Neural progenitor cell (in vitro differentiated cells): ENCODE measurements around the gene ATG13. TPM values are rescaled to one million over a fixed set of nuclear protein-coding genes. Genes with fewer than 3 reads are reported as not detected.

ENCODE experiments used
- DNase-seq: peaks from one replicate; pipeline ENCODE4 v3.0.0-alpha.2; 2016; ENCODE audit warnings: low spot score
- H2AFZ ChIP-seq: fragments of 200-600 bp; sonication (generic); replicated peaks from 2 replicates; pipeline ENCODE4 v1.6.1; 2016; ENCODE audit warnings: antibody characterized with exemption
- H3F3A ChIP-seq: fragments of 200-600 bp; sonication (generic); 2 replicates; pipeline ENCODE4 v1.6.1; 2016; ENCODE audit warnings: antibody characterized with exemption, low read depth
- H3K27ac ChIP-seq: fragments of 200-600 bp; sonication (generic); 2 replicates; pipeline ENCODE4 v1.5.1; 2016; ENCODE audit warnings: mild to moderate bottlenecking
- H3K27me3 ChIP-seq: fragments of 200-600 bp; sonication (generic); 2 replicates; pipeline ENCODE4 v1.6.1; 2016; ENCODE audit warnings: mild to moderate bottlenecking, moderate library complexity
- H3K36me3 ChIP-seq: fragments of 200-600 bp; sonication (generic); 2 replicates; pipeline ENCODE4 v1.5.1; 2016
- H3K4me1 ChIP-seq: fragments of 200-600 bp; sonication (generic); 2 replicates; pipeline ENCODE4 v1.6.1; 2016; ENCODE audit warnings: mixed run types
- H3K4me2 ChIP-seq: fragments of 200-600 bp; sonication (generic); 2 replicates; pipeline ENCODE4 v1.6.1; 2016
- H3K4me3 ChIP-seq: fragments of 200-600 bp; sonication (generic); 2 replicates; pipeline ENCODE4 v1.5.1; 2016
- H3K79me2 ChIP-seq: fragments of 200-600 bp; sonication (generic); 2 replicates; pipeline ENCODE4 v1.6.1; 2016; ENCODE audit warnings: low read depth
- H3K9ac ChIP-seq: fragments of 200-600 bp; sonication (generic); 2 replicates; pipeline ENCODE4 v1.6.1; 2016
- H3K9me3 ChIP-seq: fragments of 200-600 bp; sonication (generic); 2 replicates; pipeline ENCODE4 v1.5.1; 2016; ENCODE audit warnings: low read depth
- H4K20me1 ChIP-seq: fragments of 200-600 bp; sonication (generic); 2 replicates; pipeline ENCODE4 v1.6.1; 2016; ENCODE audit warnings: low read depth
- H3K27ac Mint-ChIP-seq: 3 replicates; pipeline ENCODE4 v1.8.0; 2021; ENCODE audit warnings: mixed read lengths
- H3K27me3 Mint-ChIP-seq: 2 replicates; pipeline ENCODE4 v1.8.0; 2022; ENCODE audit warnings: low read depth, mild to moderate bottlenecking, inconsistent platforms, moderate library complexity, mixed read lengths; ENCODE audit not compliant: insufficient read depth
- H3K36me3 Mint-ChIP-seq: 3 replicates; pipeline ENCODE4 v1.8.0; 2021; ENCODE audit warnings: mixed read lengths
- H3K4me1 Mint-ChIP-seq: 3 replicates; pipeline ENCODE4 v1.8.0; 2021; ENCODE audit warnings: mixed read lengths
- H3K4me3 Mint-ChIP-seq: 3 replicates; pipeline ENCODE4 v1.8.0; 2021; ENCODE audit warnings: mild to moderate bottlenecking, moderate library complexity, mixed read lengths
- H3K9me3 Mint-ChIP-seq: 3 replicates; pipeline ENCODE4 v1.8.0; 2020; ENCODE audit warnings: mixed read lengths
- EZH2 ChIP-seq: fragments of 200-600 bp; sonication (generic); IDR thresholded peaks from 2 replicates; pipeline ENCODE4 v1.6.1; 2017; ENCODE audit warnings: antibody characterized with exemption, mild to moderate bottlenecking, moderate library complexity
- EZH2phosphoT487 ChIP-seq: fragments of 200-600 bp; sonication (generic); IDR thresholded peaks from 2 replicates; pipeline ENCODE4 v1.6.1; 2017; ENCODE audit warnings: antibody characterized with exemption
- total RNA-seq: library from RNA; depleted of rRNA; stranded (reverse); fragments of >200 nt; gene quantifications from 2 replicates; pipeline ENCODE4 v1.2.3, GENCODE V29; 2015; ENCODE audit warnings: low replicate concordance
- TF ChIP-seq, protein P1 (sequence below): fragments of 200-600 bp; sonication (generic); IDR thresholded peaks from 2 replicates; pipeline ENCODE4 v1.5.1; 2017; ENCODE audit warnings: antibody characterized with exemption, mild to moderate bottlenecking

The ATG13 gene
- total RNA-seq, 1 donor from 2014 or later, result 75.4 TPM

DNA sequence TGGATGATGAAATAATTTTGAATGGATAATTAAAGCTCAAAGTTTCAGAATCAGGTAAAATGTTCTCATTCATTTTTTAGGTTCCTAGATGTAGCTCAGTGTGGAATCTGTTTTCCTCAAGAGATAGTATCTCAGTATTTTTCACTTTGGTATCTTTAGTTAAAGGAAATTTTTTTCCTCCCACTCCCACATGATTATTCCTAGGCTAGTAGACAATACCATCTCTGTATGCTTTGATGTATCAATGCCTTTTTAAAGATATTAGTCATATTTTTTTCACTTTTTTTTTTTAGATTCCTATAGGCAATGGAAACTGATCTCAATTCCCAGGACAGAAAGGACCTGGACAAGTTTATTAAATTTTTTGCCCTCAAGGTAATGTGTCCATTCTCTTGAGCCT, 26.6 kb downstream of the ATG13 start:
- Histone ChIP-seq H3K9me3 (no peaks in the 10 kb centered on the region), H3K4me1 (no peaks in the 10 kb centered on the region), H3K4me3 (no peak overlapping the region), H3K4me2 (no peak overlapping the region), H3K36me3 (no peaks in the 10 kb centered on the region), H3K27me3 (no peaks in the 10 kb centered on the region), H3K79me2 (no peaks in the 10 kb centered on the region), H3K27ac (no peak overlapping the region), H3F3A (no peaks in the 10 kb centered on the region), H3K9ac (no peak overlapping the region), H2AFZ (no peak overlapping the region), H4K20me1 (no peaks in the 10 kb centered on the region)
- no peak for TF ChIP-seq EZH2
- TF ChIP-seq, protein P1, sequence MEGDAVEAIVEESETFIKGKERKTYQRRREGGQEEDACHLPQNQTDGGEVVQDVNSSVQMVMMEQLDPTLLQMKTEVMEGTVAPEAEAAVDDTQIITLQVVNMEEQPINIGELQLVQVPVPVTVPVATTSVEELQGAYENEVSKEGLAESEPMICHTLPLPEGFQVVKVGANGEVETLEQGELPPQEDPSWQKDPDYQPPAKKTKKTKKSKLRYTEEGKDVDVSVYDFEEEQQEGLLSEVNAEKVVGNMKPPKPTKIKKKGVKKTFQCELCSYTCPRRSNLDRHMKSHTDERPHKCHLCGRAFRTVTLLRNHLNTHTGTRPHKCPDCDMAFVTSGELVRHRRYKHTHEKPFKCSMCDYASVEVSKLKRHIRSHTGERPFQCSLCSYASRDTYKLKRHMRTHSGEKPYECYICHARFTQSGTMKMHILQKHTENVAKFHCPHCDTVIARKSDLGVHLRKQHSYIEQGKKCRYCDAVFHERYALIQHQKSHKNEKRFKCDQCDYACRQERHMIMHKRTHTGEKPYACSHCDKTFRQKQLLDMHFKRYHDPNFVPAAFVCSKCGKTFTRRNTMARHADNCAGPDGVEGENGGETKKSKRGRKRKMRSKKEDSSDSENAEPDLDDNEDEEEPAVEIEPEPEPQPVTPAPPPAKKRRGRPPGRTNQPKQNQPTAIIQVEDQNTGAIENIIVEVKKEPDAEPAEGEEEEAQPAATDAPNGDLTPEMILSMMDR, result no peak
- TF ChIP-seq EZH2phosphoT487, result no peak
- Mint-ChIP-seq H3K36me3 (peaks cover 13% of the 10 kb centered on the region), H3K4me3 (no peak overlapping the region), H3K27me3 (peaks cover 2% of the 10 kb centered on the region), H3K9me3 (no peaks in the 10 kb centered on the region), H3K4me1 (no peaks in the 10 kb centered on the region), H3K27ac (no peak overlapping the region)
- DNase-seq, result no peak

DNA sequence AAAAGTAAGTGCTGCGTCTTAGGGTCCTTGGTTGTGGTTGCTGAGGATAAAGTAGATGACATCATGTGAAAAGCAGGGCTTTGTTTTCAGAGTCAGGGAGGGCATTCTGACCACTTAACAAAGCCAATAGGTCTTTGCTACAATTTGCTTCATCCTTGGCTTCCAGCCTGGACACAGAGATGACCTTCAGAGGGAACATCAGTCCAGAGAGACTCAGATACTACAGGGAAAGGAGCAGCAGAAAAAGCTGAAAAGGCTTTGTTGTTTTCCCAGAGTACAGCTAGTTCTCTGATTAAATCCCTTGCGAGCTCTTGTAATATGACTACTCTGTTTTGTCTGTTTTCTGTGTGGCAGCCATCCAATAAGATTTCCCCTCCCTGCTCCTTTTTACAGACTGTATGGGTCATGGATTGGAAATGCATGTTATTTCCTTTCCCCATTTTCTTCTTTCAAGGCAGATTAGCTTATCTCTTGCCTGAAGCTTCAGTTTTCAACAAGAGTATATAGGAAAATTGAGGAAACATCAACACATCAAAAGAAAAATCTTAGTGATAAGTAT, 31.9 kb downstream of the ATG13 start:
- Histone ChIP-seq H3K4me2 (no peak overlapping the region), H3K27ac (no peak overlapping the region), H4K20me1 (no peaks in the 10 kb centered on the region), H3K9me3 (no peaks in the 10 kb centered on the region), H3K4me1 (no peaks in the 10 kb centered on the region), H3K79me2 (no peaks in the 10 kb centered on the region), H2AFZ (no peak overlapping the region), H3K9ac (no peak overlapping the region), H3K36me3 (peaks cover 10% of the 10 kb centered on the region), H3K27me3 (no peaks in the 10 kb centered on the region), H3K4me3 (no peak overlapping the region), H3F3A (no peaks in the 10 kb centered on the region)
- Mint-ChIP-seq H3K4me3 (no peak overlapping the region), H3K36me3 (peaks cover 16% of the 10 kb centered on the region), H3K27ac (no peak overlapping the region), H3K27me3 (peaks cover 2% of the 10 kb centered on the region), H3K9me3 (no peaks in the 10 kb centered on the region), H3K4me1 (no peaks in the 10 kb centered on the region)
- peak; percentile 4 for DNase-seq
- TF ChIP-seq EZH2phosphoT487 (no peak), EZH2 (no peak)
- TF ChIP-seq, protein P1, result no peak

DNA sequence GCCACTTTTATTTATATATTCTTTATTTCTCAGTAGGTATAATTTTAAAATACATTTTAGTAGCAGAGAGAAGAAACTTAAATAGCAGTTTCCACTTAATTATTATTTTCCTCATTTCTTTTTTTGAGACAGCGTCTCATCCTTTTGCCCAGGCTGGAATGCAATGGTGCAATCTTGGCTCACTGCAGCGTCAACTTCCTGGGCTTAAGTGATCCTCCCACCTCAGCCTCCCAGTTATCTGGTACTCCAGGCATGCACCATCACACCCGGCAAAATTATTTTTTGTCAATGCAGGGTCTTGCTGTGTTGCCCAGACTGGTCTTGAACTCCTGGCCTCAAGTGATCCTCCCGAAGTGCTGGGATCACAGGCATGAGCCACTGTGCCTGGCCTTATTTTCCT, 38.3 kb downstream of the ATG13 start:
- Histone ChIP-seq H3K9me3 (no peaks in the 10 kb centered on the region), H3K27ac (no peak overlapping the region), H3K36me3 (peaks cover 10% of the 10 kb centered on the region), H3K9ac (no peak overlapping the region), H3K79me2 (no peaks in the 10 kb centered on the region), H3F3A (no peaks in the 10 kb centered on the region), H3K4me3 (no peak overlapping the region), H2AFZ (no peak overlapping the region), H3K4me1 (no peaks in the 10 kb centered on the region), H3K27me3 (no peaks in the 10 kb centered on the region), H3K4me2 (no peak overlapping the region), H4K20me1 (no peaks in the 10 kb centered on the region)
- Mint-ChIP-seq H3K27me3 (no peaks in the 10 kb centered on the region), H3K27ac (no peak overlapping the region), H3K4me1 (no peaks in the 10 kb centered on the region), H3K4me3 (no peak overlapping the region), H3K36me3 (peaks cover 24% of the 10 kb centered on the region), H3K9me3 (no peaks in the 10 kb centered on the region)
- no peak for DNase-seq
- TF ChIP-seq, protein P1, result no peak
- no peak for TF ChIP-seq EZH2
- no peak for TF ChIP-seq EZH2phosphoT487
